Testis (tissue), 3 donors: Measurements from ENCODE around the gene OSCP1. TPM values are rescaled to one million over a fixed set of nuclear protein-coding genes. Genes with fewer than 3 reads are reported as not detected.

Experiments
- DNase-seq: peaks from one replicate; pipeline ENCODE4 v3.0.0-alpha.2; 2019
- H3K27ac ChIP-seq, 2 donors: fragments of 200-600 bp; sonication (generic); one replicate each; pipeline ENCODE4 v1.5.1; 2019
- H3K27me3 ChIP-seq: fragments of 200-600 bp; sonication (generic); one replicate; pipeline ENCODE4 v1.5.1; 2019
- H3K36me3 ChIP-seq: fragments of 200-600 bp; sonication (generic); one replicate; pipeline ENCODE4 v1.5.1; 2017; ENCODE audit warnings: low read depth; ENCODE audit errors: missing control alignments
- H3K4me1 ChIP-seq: fragments of 200-600 bp; sonication (generic); one replicate; pipeline ENCODE4 v1.5.1; 2019
- H3K4me3 ChIP-seq, 2 donors: fragments of 200-600 bp; sonication (generic); one replicate each; pipeline ENCODE4 v1.5.1; 2017 to 2019
- H3K9me3 ChIP-seq: fragments of 200-600 bp; sonication (generic); one replicate; pipeline ENCODE4 v1.5.1; 2017
- POLR2A ChIP-seq: fragments of 450-650 bp; IDR thresholded peaks from one replicate; pipeline ENCODE4 v1.6.1; 2017; ENCODE audit warnings: antibody characterized with exemption, mild to moderate bottlenecking, moderate library complexity
- WGBS, 2 donors: methylation state at CpG; one replicate each; pipeline ENCODE4 v1.1.5; 2018; 5-methylcytosine and 5-hydroxymethylcytosine counted together
- intact Hi-C: fragments of 100-400 bp; cut with DNase I; formaldehyde crosslinking; loops from one replicate; pipeline ENCODE4 v1.15.1; 2023; ENCODE audit warnings: low total_unique reads
- polyA plus RNA-seq: library from polyadenylated mRNA; stranded (reverse); fragments of 350-450 nt; fragmentation: Illumina TruSeq; extraction: RNeasy Lipid Tissue Mini Kit (QIAGEN cat#74804); gene quantifications from one replicate; pipeline ENCODE4 v1.2.3, GENCODE V29; 2014; ENCODE audit warnings: low read depth, low replicate concordance; ENCODE audit not compliant: insufficient read depth
- total RNA-seq, 2 donors: library from RNA; depleted of rRNA; stranded (reverse); fragments of >200 nt; gene quantifications; one replicate each; pipeline ENCODE4 v1.2.3, GENCODE V29; 2016
- TF ChIP-seq, protein P1 (sequence below), 3 experiments: fragments of 450-650 bp in 2 of 3; fragments of 200-600 bp in 1 of 3; sonication (generic) in 1 of 3; IDR thresholded peaks; one replicate each; pipeline ENCODE4 v1.5.1; 2016 to 2019; ENCODE audit warnings: antibody characterized with exemption in 3 of 3, mild to moderate bottlenecking in 2 of 3, moderate library complexity in 1 of 3

OSCP1 gene
- total and polyA plus RNA-seq, 3 donors from 2014 or later, result 50.7 to 199 (median 72.1) TPM

DNA sequence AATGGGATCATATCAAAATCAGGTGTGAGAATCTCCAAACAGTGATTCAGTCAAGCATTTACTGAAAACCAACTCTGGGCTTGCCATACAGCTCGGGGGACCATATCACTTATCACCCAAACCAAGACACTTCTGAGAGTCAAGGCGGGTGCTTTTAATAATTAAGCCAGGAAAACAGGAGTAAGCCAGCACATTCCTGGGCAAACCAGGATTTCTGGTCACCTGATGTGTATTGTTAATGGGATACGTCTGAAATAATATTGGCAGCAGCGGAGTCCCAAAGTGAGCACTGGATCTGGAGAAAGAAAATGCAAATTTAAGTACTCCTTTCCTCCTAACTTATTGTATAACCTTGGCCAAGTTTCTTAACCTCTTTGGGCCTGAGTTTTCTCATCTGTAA lies 17.6 kb downstream of the OSCP1 start:
- no peak overlapping the region for H3K27ac ChIP-seq
- TF ChIP-seq, protein P1, sequence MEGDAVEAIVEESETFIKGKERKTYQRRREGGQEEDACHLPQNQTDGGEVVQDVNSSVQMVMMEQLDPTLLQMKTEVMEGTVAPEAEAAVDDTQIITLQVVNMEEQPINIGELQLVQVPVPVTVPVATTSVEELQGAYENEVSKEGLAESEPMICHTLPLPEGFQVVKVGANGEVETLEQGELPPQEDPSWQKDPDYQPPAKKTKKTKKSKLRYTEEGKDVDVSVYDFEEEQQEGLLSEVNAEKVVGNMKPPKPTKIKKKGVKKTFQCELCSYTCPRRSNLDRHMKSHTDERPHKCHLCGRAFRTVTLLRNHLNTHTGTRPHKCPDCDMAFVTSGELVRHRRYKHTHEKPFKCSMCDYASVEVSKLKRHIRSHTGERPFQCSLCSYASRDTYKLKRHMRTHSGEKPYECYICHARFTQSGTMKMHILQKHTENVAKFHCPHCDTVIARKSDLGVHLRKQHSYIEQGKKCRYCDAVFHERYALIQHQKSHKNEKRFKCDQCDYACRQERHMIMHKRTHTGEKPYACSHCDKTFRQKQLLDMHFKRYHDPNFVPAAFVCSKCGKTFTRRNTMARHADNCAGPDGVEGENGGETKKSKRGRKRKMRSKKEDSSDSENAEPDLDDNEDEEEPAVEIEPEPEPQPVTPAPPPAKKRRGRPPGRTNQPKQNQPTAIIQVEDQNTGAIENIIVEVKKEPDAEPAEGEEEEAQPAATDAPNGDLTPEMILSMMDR (IDR thresholded peaks at IDR 0.05), result no peak
- no peak for TF ChIP-seq POLR2A
- 88 to 94% methylated on average over 4 of the region's 4 CpGs for WGBS, 2 donors
- intact Hi-C loops, result no loop called here
- H3K36me3 ChIP-seq, result no peaks in the 10 kb centered on the region
- no peaks in the 10 kb centered on the region for H3K27me3 ChIP-seq
- no peaks in the 10 kb centered on the region for H3K9me3 ChIP-seq
- no peak for DNase-seq
- no peak overlapping the region for H3K4me3 ChIP-seq
- H3K4me1 ChIP-seq, result no peaks in the 10 kb centered on the region

DNA sequence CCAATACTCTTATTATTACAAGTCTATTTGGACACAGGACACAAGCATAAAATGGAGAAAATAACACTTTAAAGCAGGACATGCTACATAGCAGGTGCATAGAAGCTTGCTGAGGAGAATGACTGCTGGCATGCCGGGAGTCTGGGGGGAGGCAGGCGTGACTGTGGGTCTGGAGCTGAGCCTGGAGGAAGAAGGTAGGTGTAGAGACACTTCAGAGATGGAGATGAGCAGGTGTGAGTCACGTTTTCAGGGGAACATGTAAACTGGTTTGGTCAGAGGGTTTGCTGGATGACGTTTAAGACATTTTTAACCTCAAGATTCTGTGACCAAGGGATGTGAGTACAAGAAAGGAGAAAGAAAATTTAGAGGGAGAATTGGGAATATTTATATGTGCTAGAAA lies 24.5 kb downstream of the OSCP1 start:
- intact Hi-C loops, result no loop called here
- H3K27me3 ChIP-seq, result no peaks in the 10 kb centered on the region
- no peaks in the 10 kb centered on the region for H3K9me3 ChIP-seq
- H3K27ac ChIP-seq, result no peak overlapping the region
- no peak for DNase-seq
- TF ChIP-seq, protein P1 (IDR thresholded peaks at IDR 0.05), result no peak
- TF ChIP-seq POLR2A, result no peak
- H3K36me3 ChIP-seq, result no peaks in the 10 kb centered on the region
- H3K4me1 ChIP-seq, result peaks cover 1% of the 10 kb centered on the region
- WGBS, 2 donors, result 69 to 73% methylated on average over 4 of the region's 4 CpGs
- no peak overlapping the region for H3K4me3 ChIP-seq

DNA sequence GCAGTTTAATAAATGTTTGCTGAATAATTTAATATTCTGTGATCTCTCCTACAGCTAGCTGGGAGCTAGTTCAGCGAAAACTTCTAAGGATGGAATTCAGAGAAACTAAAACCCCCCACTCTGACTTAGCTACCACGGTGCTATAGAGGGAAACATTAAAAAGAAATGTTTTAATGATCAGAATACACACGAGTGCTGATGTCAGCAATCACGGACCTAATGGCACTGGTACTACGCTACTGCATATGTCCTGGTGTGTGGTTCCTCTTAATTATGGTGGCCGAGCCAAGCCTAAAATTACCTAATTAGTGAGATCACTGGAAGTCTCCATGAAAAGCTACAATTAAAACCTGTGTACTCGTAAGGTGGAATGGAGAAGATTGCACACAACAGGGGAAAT lies 28.6 kb downstream of the OSCP1 start:
- H3K27ac ChIP-seq, result no peak overlapping the region
- no peaks in the 10 kb centered on the region for H3K9me3 ChIP-seq
- H3K4me1 ChIP-seq, result peaks cover 29% of the 10 kb centered on the region
- no peaks in the 10 kb centered on the region for H3K36me3 ChIP-seq
- H3K27me3 ChIP-seq, result no peaks in the 10 kb centered on the region
- 83 to 93% methylated on average over 7 of the region's 7 CpGs for WGBS, 2 donors
- no peak overlapping the region for H3K4me3 ChIP-seq
- no peak for DNase-seq
- intact Hi-C loops, result no loop called here
- TF ChIP-seq, protein P1 (IDR thresholded peaks at IDR 0.05), result no peak
- no peak for TF ChIP-seq POLR2A

DNA sequence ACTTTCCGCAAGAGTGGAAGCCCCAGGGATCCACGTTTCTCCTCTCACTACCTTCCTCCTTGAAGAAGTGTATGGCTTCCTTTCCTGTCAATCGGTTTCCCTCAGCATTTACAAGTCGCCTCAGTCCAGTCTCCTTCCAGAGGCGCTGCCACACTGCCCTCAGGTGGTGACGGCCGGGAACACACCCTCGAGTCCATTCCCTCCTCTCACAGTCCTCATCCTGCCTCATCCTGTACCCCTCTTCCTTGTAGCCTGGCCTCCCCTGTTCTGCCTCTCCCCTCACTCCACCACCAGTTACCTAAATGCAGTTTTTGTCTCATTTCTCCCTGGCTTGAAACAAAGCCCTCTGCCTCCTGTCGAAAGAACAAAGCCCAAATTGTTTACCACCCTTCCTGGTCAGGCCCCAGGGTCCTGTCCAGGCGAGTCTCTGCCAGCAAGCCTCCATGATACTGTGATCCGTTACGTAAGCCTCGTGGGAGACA lies 29.4 kb downstream of the OSCP1 start:
- TF ChIP-seq, protein P1 (IDR thresholded peaks at IDR 0.05), result peak; percentile 79 to 92 (median 92)
- no peak for TF ChIP-seq POLR2A
- 24 to 26% methylated on average over 13 of the region's 13 CpGs for WGBS, 2 donors

DNA sequence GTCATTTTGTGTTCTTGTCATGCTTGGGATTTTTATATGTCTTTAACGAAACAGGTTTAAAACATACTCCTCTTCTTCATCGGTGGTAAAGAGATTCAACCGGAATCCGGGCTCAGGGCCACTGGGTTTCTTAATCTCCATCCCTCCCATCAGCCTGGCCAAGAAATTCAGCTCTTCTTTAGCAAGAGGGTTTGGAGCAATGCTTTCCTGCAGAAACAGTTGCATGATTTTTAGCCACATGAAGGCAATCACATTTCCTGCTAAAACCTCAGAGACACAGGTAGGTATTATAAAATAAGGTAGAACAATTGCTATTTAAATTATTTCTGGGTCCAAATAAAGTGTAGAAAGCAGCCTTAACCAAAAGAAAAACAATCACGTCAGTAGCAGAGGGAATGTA lies 29.8 kb downstream of the OSCP1 start:
- DNase-seq, result peak; percentile 70
- Histone ChIP-seq H3K36me3 (no peaks in the 10 kb centered on the region), H3K9me3 (no peaks in the 10 kb centered on the region), H3K27me3 (no peaks in the 10 kb centered on the region), H3K27ac (peak overlapping the region; percentile 27 to 63), H3K4me1 (peaks cover 29% of the 10 kb centered on the region), H3K4me3 (no peak overlapping the region)
- WGBS, 2 donors, result 22 to 33% methylated on average over 5 of the region's 5 CpGs
- intact Hi-C loops, result no loop called here
- TF ChIP-seq, protein P1 (IDR thresholded peaks at IDR 0.05), result no peak
- no peak for TF ChIP-seq POLR2A

More for the DNA sequence above, 29.4 kb downstream of the OSCP1 start:
- peak; percentile 92 for DNase-seq
- Histone ChIP-seq H3K27me3 (no peaks in the 10 kb centered on the region), H3K9me3 (no peaks in the 10 kb centered on the region), H3K36me3 (no peaks in the 10 kb centered on the region), H3K4me3 (no peak overlapping the region), H3K27ac (peak overlapping the region; percentile 26 to 63), H3K4me1 (peaks cover 29% of the 10 kb centered on the region)
- intact Hi-C loops, result no loop called here
